HEK293T (cell line): ENCODE results near the gene DIMT1.

Experiments used
- CTCF ChIA-PET: fragments of 350-600 bp; formaldehyde crosslinking; extraction: SDS; loops from one replicate; lab custom pipeline; 2021; ENCODE audit warnings: antibody characterized with exemption, inconsistent platforms; lab: Yijun Ruan, JAX
- POLR2A ChIA-PET: fragments of 350-600 bp; formaldehyde crosslinking; extraction: SDS; loops from one replicate; lab custom pipeline; 2020; ENCODE audit warnings: antibody characterized with exemption, inconsistent platforms; lab: Yijun Ruan, JAX
- DNase-seq: peaks from one replicate; pipeline ENCODE4 v3.0.0; 2012; ENCODE audit warnings: mixed read lengths; ENCODE audit errors: extremely low spot score
- ARNT ChIP-seq: fragments of 450-650 bp; IDR thresholded peaks from 2 replicates; pipeline ENCODE4 v1.6.1; 2017; ENCODE audit warnings: mild to moderate bottlenecking
- BHLHE40 ChIP-seq: fragments of 450-650 bp; IDR thresholded peaks from 2 replicates; pipeline ENCODE4 v1.6.1; 2016; ENCODE audit warnings: mild to moderate bottlenecking, moderate library complexity, borderline replicate concordance
- CTBP1 ChIP-seq: fragments of 450-650 bp; IDR thresholded peaks from 2 replicates; pipeline ENCODE4 v1.6.1; 2016; ENCODE audit warnings: borderline replicate concordance
- ELF4 ChIP-seq: fragments of 450-650 bp; IDR thresholded peaks from 2 replicates; pipeline ENCODE4 v1.6.1; 2017; ENCODE audit warnings: antibody characterized with exemption
- FOXA1 ChIP-seq: fragments of 450-650 bp; IDR thresholded peaks from 2 replicates; pipeline ENCODE4 v1.6.1; 2016; ENCODE audit warnings: mild to moderate bottlenecking
- FOXK2 ChIP-seq: fragments of 450-650 bp; IDR thresholded peaks from 2 replicates; pipeline ENCODE4 v1.6.1; 2016; ENCODE audit warnings: mild to moderate bottlenecking
- FOXM1 ChIP-seq: fragments of 450-650 bp; IDR thresholded peaks from 2 replicates; pipeline ENCODE4 v1.6.1; 2017; ENCODE audit warnings: mild to moderate bottlenecking, borderline replicate concordance
- HDGF ChIP-seq: fragments of 450-650 bp; IDR thresholded peaks from 2 replicates; pipeline ENCODE4 v1.6.1; 2017; ENCODE audit warnings: antibody characterized with exemption, borderline replicate concordance
- L3MBTL2 ChIP-seq: fragments of 450-650 bp; conservative IDR thresholded peaks from 2 replicates; pipeline ENCODE4 v1.6.1; 2016; ENCODE audit warnings: mild to moderate bottlenecking
- LEF1 ChIP-seq: fragments of 450-650 bp; IDR thresholded peaks from 2 replicates; pipeline ENCODE4 v1.6.1; 2017; ENCODE audit warnings: mild to moderate bottlenecking, borderline replicate concordance
- NFRKB ChIP-seq: fragments of 450-650 bp; IDR thresholded peaks from 2 replicates; pipeline ENCODE4 v1.6.1; 2016; ENCODE audit warnings: mild to moderate bottlenecking, moderate library complexity
- PKNOX1 ChIP-seq: fragments of 450-650 bp; IDR thresholded peaks from 2 replicates; pipeline ENCODE4 v1.6.1; 2016
- SP1 ChIP-seq: fragments of 450-650 bp; IDR thresholded peaks from 2 replicates; pipeline ENCODE4 v1.6.1; 2017
- SUZ12 ChIP-seq: fragments of 450-650 bp; IDR thresholded peaks from 2 replicates; pipeline ENCODE4 v1.6.1; 2016; ENCODE audit warnings: mild to moderate bottlenecking
- TARDBP ChIP-seq: fragments of 450-650 bp; IDR thresholded peaks from 2 replicates; pipeline ENCODE4 v1.6.1; 2016
- ZNF384 ChIP-seq: fragments of 450-650 bp; IDR thresholded peaks from 2 replicates; pipeline ENCODE4 v1.6.1; 2016

DIMT1 gene

GRCh38 chr5:62375627-62376026, 28.1 kb downstream of the DIMT1 start:
- no peak for DNase-seq
- TF ChIP-seq PKNOX1 (no peak), SP1 (no peak), SUZ12 (no peak), FOXK2 (no peak), CTBP1 (no peak), HDGF (no peak), ELF4 (no peak), ZNF384 (no peak), NFRKB (no peak)
- ChIA-PET POLR2A (no interaction called here), CTCF (no interaction called here)

GRCh38 chr5:62374090-62374489, 29.6 kb downstream of the DIMT1 start:
- CTCF ChIA-PET: no interaction called here
- no peak for DNase-seq
- POLR2A ChIA-PET: no interaction called here
- no peak for TF ChIP-seq ARNT

- POLR2A ChIA-PET: no interaction called here
- no peak for DNase-seq
Observed at GRCh38 chr5:62373382-62373781, 30.3 kb downstream of the DIMT1 start.

GRCh38 chr5:62372600-62372999, 31.1 kb downstream of the DIMT1 start:
- no peak for DNase-seq
- ChIA-PET POLR2A (no interaction called here), CTCF (no interaction called here)
- TF ChIP-seq TARDBP: no peak
- no peak for TF ChIP-seq ARNT
- TF ChIP-seq HDGF: no peak
- TF ChIP-seq LEF1: no peak
- no peak for TF ChIP-seq SUZ12
- TF ChIP-seq FOXK2: no peak
- TF ChIP-seq FOXM1: no peak
- no peak for TF ChIP-seq BHLHE40
- TF ChIP-seq SP1: no peak
- no peak for TF ChIP-seq CTBP1

More at GRCh38 chr5:62373382-62373781, 30.3 kb downstream of the DIMT1 start:
- CTCF ChIA-PET: no interaction called here
- TF ChIP-seq FOXK2: no peak
- no peak for TF ChIP-seq FOXM1
- TF ChIP-seq SP1: no peak
- TF ChIP-seq BHLHE40: no peak
- TF ChIP-seq ZNF384: no peak
- TF ChIP-seq PKNOX1: no peak
- TF ChIP-seq ELF4: no peak
- TF ChIP-seq NFRKB: no peak
- no peak for TF ChIP-seq HDGF
- TF ChIP-seq ARNT: no peak
- TF ChIP-seq FOXA1: no peak
- no peak for TF ChIP-seq SUZ12
- no peak for TF ChIP-seq TARDBP
- no peak for TF ChIP-seq LEF1
- TF ChIP-seq CTBP1: no peak
- TF ChIP-seq L3MBTL2: no peak

GRCh38 chr5:62371409-62371808, 32.3 kb downstream of the DIMT1 start:
- no peak for TF ChIP-seq PKNOX1
- CTCF ChIA-PET: no interaction called here
- POLR2A ChIA-PET: no interaction called here
- no peak for DNase-seq

- no peak for DNase-seq
- no peak for TF ChIP-seq BHLHE40
- no peak for TF ChIP-seq ELF4
- no peak for TF ChIP-seq NFRKB
- TF ChIP-seq HDGF: no peak
- TF ChIP-seq SUZ12: no peak
- no peak for TF ChIP-seq PKNOX1
- no peak for TF ChIP-seq ARNT
- no peak for TF ChIP-seq FOXA1
- no peak for TF ChIP-seq FOXK2
- no peak for TF ChIP-seq TARDBP
- no peak for TF ChIP-seq CTBP1
- TF ChIP-seq LEF1: no peak
- no peak for TF ChIP-seq ZNF384
- TF ChIP-seq FOXM1: no peak
- TF ChIP-seq SP1: no peak
- POLR2A ChIA-PET: no interaction called here
- CTCF ChIA-PET: interaction anchor here (0.6 kb wide), 1 partner anchor 740 kb away, joined by 5 read pairs; no protein-coding TSS in a partner anchor
Observed at GRCh38 chr5:62369039-62369438, 34.7 kb downstream of the DIMT1 start.

- ChIA-PET POLR2A (no interaction called here), CTCF (no interaction called here)
- no peak for TF ChIP-seq PKNOX1
- no peak for TF ChIP-seq CTBP1
- no peak for DNase-seq
Observed at GRCh38 chr5:62362701-62363100, 41.0 kb downstream of the DIMT1 start.
